Activated CD8-positive, alpha-beta memory T cell treated with anti-CD3 and anti-CD28 coated beads, Interleukin-2, amount 50 U/mL, for 48 hours (primary cell): Measurements from ENCODE around the gene CCDC107.

ENCODE experiments used
- DNase-seq: peaks from one replicate; pipeline ENCODE4 v3.0.0-alpha.2; 2020

The CCDC107 gene

GRCh38 chr9:35708146-35708545 is 50.1 kb downstream of the CCDC107 start:
- no peak for DNase-seq

- DNase-seq = no peak
Observed at GRCh38 chr9:35710818-35711500, 52.9 kb downstream of the CCDC107 start.
